Spinal cord (tissue), 10 donors: Measurements from ENCODE around the gene DHX34. TPM values are rescaled to one million over a fixed set of nuclear protein-coding genes. Genes with fewer than 3 reads are reported as not detected.
A peak's percentile ranks its signal among the peaks of the same experiment; 100 is the strongest.

ENCODE experiments used
- DNase-seq, 6 donors: peaks; one replicate each; pipeline versions ENCODE4 v3.0.0 to v3.0.0-alpha.2; 2013 to 2015; ENCODE audit warnings: low spot score in 6 of 6, low read depth in 4 of 6
- H3K27ac ChIP-seq: one replicate; pipeline ENCODE4 v1.5.1; 2013; ENCODE audit warnings: low read depth, low read length, control low read depth
- H3K27me3 ChIP-seq: one replicate; pipeline ENCODE4 v1.6.1; 2013; ENCODE audit warnings: low read length; ENCODE audit not compliant: control insufficient read depth, insufficient read depth
- H3K36me3 ChIP-seq: one replicate; pipeline ENCODE4 v1.6.1; 2013; ENCODE audit warnings: low read length; ENCODE audit not compliant: control insufficient read depth, insufficient read depth
- H3K4me1 ChIP-seq: one replicate; pipeline ENCODE4 v1.6.1; 2013; ENCODE audit warnings: low read length; ENCODE audit not compliant: control insufficient read depth, insufficient read depth
- H3K4me3 ChIP-seq: one replicate; pipeline ENCODE4 v1.5.1; 2013; ENCODE audit warnings: low read depth, low read length, control low read depth
- H3K9me3 ChIP-seq: one replicate; pipeline ENCODE4 v1.6.1; 2013; ENCODE audit warnings: low read length; ENCODE audit not compliant: control insufficient read depth, insufficient read depth
- WGBS: methylation state at CpG from one replicate; pipeline ENCODE4 v1.1.5; 2013; ENCODE audit warnings: missing lambda C conversion rate; ENCODE audit not compliant: insufficient coverage; 5-methylcytosine and 5-hydroxymethylcytosine counted together
- polyA plus RNA-seq, 2 donors: library from polyadenylated mRNA; unstranded; fragments of 120-200 nt; gene quantifications; one replicate each; pipeline ENCODE4 v1.2.1, GENCODE V29; 2013; ENCODE audit not compliant: insufficient read length in 2 of 2
- total RNA-seq, 2 donors: library from RNA; depleted of rRNA in 1 of 2; stranded (reverse); fragments of 120-200 nt in 1 of 2; fragments of >200 nt in 1 of 2; gene quantifications; one replicate each; pipeline versions ENCODE4 v1.2.3 to v1.2.4, GENCODE V29; 2013 to 2014
- donor health status: healthy.

DHX34 gene
- total and polyA plus RNA-seq, 4 donors: 7.1 to 18.9 (median 14.5) TPM

- no peak overlapping the region for H3K4me3 ChIP-seq
- no peak overlapping the region for H3K27ac ChIP-seq
- DNase-seq: no peak
- peaks cover 11% of the 10 kb centered on the region for H3K36me3 ChIP-seq
- WGBS: 16% methylated on average over 14 of the region's 16 CpGs
- H3K9me3 ChIP-seq: no peaks in the 10 kb centered on the region
- H3K27me3 ChIP-seq: peaks cover 26% of the 10 kb centered on the region
- H3K4me1 ChIP-seq: peaks cover 55% of the 10 kb centered on the region
Observed at GRCh38 chr19:47421244-47421786, 72.2 kb downstream of the DHX34 start.

- Histone ChIP-seq H3K9me3 (no peaks in the 10 kb centered on the region), H3K27me3 (peaks cover 26% of the 10 kb centered on the region), H3K27ac (no peak overlapping the region), H3K4me3 (no peak overlapping the region), H3K36me3 (peaks cover 5% of the 10 kb centered on the region), H3K4me1 (peaks cover 53% of the 10 kb centered on the region)
- 1% methylated on average over 25 of the region's 31 CpGs for WGBS
- DNase-seq: peak in 2 of 6 donors; percentile 70 to 90
Observed at GRCh38 chr19:47421844-47422395, 72.8 kb downstream of the DHX34 start.

- no peak for DNase-seq
- Histone ChIP-seq H3K27me3 (peaks cover 26% of the 10 kb centered on the region), H3K9me3 (no peaks in the 10 kb centered on the region), H3K27ac (no peak overlapping the region), H3K4me1 (peaks cover 54% of the 10 kb centered on the region), H3K36me3 (no peaks in the 10 kb centered on the region), H3K4me3 (no peak overlapping the region)
- 8% methylated on average over 1 of the region's 1 CpG for WGBS
Observed at GRCh38 chr19:47422417-47423163, 73.5 kb downstream of the DHX34 start.

GRCh38 chr19:47423203-47423882, 74.2 kb downstream of the DHX34 start:
- H3K4me3 ChIP-seq: no peak overlapping the region
- no peak for DNase-seq
- no peak overlapping the region for H3K27ac ChIP-seq
- no peaks in the 10 kb centered on the region for H3K36me3 ChIP-seq
- no peaks in the 10 kb centered on the region for H3K9me3 ChIP-seq
- H3K4me1 ChIP-seq: peaks cover 55% of the 10 kb centered on the region
- H3K27me3 ChIP-seq: peaks cover 26% of the 10 kb centered on the region
- 26% methylated on average over 14 of the region's 19 CpGs for WGBS

- Histone ChIP-seq H3K27me3 (peaks cover 30% of the 10 kb centered on the region), H3K36me3 (peaks cover 5% of the 10 kb centered on the region), H3K9me3 (no peaks in the 10 kb centered on the region), H3K4me1 (peaks cover 39% of the 10 kb centered on the region), H3K27ac (peak overlapping the region; percentile 58), H3K4me3 (peak overlapping the region; percentile 20)
- peak in 5 of 6 donors; percentile 53 to 95 (median 69) for DNase-seq
- WGBS: 1% methylated on average over 17 of the region's 17 CpGs
Observed at GRCh38 chr19:47427241-47428176, 78.4 kb downstream of the DHX34 start.

GRCh38 chr19:47428177-47428894, 79.2 kb downstream of the DHX34 start:
- Histone ChIP-seq H3K4me1 (peaks cover 39% of the 10 kb centered on the region), H3K4me3 (peak overlapping the region; percentile 20), H3K9me3 (no peaks in the 10 kb centered on the region), H3K27ac (peak overlapping the region; percentile 58), H3K27me3 (peaks cover 27% of the 10 kb centered on the region), H3K36me3 (peaks cover 5% of the 10 kb centered on the region)
- under 1% methylated on average over 26 of the region's 27 CpGs for WGBS
- DNase-seq: peak; percentile 86 to 100 (median 96)

GRCh38 chr19:47429140-47429793, 80.2 kb downstream of the DHX34 start:
- no peak overlapping the region for H3K27ac ChIP-seq
- peaks cover 27% of the 10 kb centered on the region for H3K27me3 ChIP-seq
- H3K4me3 ChIP-seq: no peak overlapping the region
- H3K9me3 ChIP-seq: no peaks in the 10 kb centered on the region
- peaks cover 39% of the 10 kb centered on the region for H3K4me1 ChIP-seq
- DNase-seq: no peak
- H3K36me3 ChIP-seq: peaks cover 5% of the 10 kb centered on the region
- WGBS: 19% methylated on average over 4 of the region's 20 CpGs

GRCh38 chr19:47430041-47430802, 81.1 kb downstream of the DHX34 start:
- H3K4me1 ChIP-seq: peaks cover 39% of the 10 kb centered on the region
- no peak overlapping the region for H3K4me3 ChIP-seq
- peaks cover 27% of the 10 kb centered on the region for H3K27me3 ChIP-seq
- H3K9me3 ChIP-seq: no peaks in the 10 kb centered on the region
- peak in 2 of 6 donors; percentile 39 to 66 for DNase-seq
- H3K36me3 ChIP-seq: peaks cover 5% of the 10 kb centered on the region
- 8% methylated on average over 69 of the region's 69 CpGs for WGBS
- no peak overlapping the region for H3K27ac ChIP-seq
